Adrenal gland (tissue), 12 donors: ENCODE measurements around the gene TRMT61A. TPM values are rescaled to one million over a fixed set of nuclear protein-coding genes. Genes with fewer than 3 reads are reported as not detected.

Experiments used
- DNase-seq, 7 donors: peaks; one replicate each; pipeline ENCODE4 v3.0.0-alpha.2; 2019 to 2020
- H3K27ac ChIP-seq, 5 donors: fragments of 200-600 bp; sonication (generic) in 4 of 5; 1 replicate in 3 of 5; 2 replicates in 2 of 5; pipeline versions ENCODE4 v1.5.1 to v1.8.0; 2016 to 2020; ENCODE audit warnings: mild to moderate bottlenecking in 1 of 5
- H3K27me3 ChIP-seq: fragments of 200-600 bp; 2 replicates; pipeline ENCODE4 v1.8.0; 2021
- H3K36me3 ChIP-seq, 2 donors: fragments of 200-600 bp; replicated peaks in 1 of 2; 1 replicate in 1 of 2; 2 replicates in 1 of 2; pipeline versions ENCODE4 v1.5.1 to v1.8.0; 2018 to 2022
- H3K4me1 ChIP-seq, 2 donors: fragments of 200-600 bp; replicated peaks in 1 of 2; 1 replicate in 1 of 2; 2 replicates in 1 of 2; pipeline versions ENCODE4 v1.5.1 to v1.8.0; 2018 to 2021
- H3K4me3 ChIP-seq, 4 donors: fragments of 200-600 bp; sonication (generic) in 3 of 4; one replicate each; pipeline ENCODE4 v1.5.1; 2016 to 2018
- H3K9me3 ChIP-seq, 3 donors: fragments of 200-600 bp; sonication (generic) in 1 of 3; replicated peaks in 1 of 3; 1 replicate in 2 of 3; 2 replicates in 1 of 3; pipeline versions ENCODE4 v1.5.1 to v1.8.0; 2016 to 2021
- CTCF ChIP-seq, 6 experiments: fragments of 450-650 bp in 4 of 6; fragments of 200-600 bp in 2 of 6; sonication (generic) in 1 of 6; IDR thresholded peaks; 1 replicate in 5 of 6; 2 replicates in 1 of 6; pipeline versions ENCODE4 v1.5.1 to v1.8.0; 2016 to 2021; ENCODE audit warnings: antibody characterized with exemption in 6 of 6, mild to moderate bottlenecking in 2 of 6, moderate library complexity in 1 of 6
- POLR2A ChIP-seq, 2 donors: fragments of 450-650 bp; IDR thresholded peaks; one replicate each; pipeline ENCODE4 v1.6.1; 2017; ENCODE audit warnings: antibody characterized with exemption in 2 of 2, mild to moderate bottlenecking in 2 of 2, moderate library complexity in 1 of 2
- WGBS, 4 donors: extraction: QIAGEN DNeasy Blood & Tissue Kit in 2 of 4; methylation state at CpG; one replicate each; pipeline versions ENCODE4 v1.1.5 to v1.1.7; 2013 to 2017; 5-methylcytosine and 5-hydroxymethylcytosine counted together
- intact Hi-C, 2 donors: fragments of 100-400 bp; cut with DNase I; formaldehyde crosslinking; loops; one replicate each; pipeline versions ENCODE4 v1.14.1 to v1.15.0; 2022 to 2023
- polyA plus RNA-seq, 3 donors: library from polyadenylated mRNA; stranded (reverse); fragments of 200-250 nt in 2 of 3; fragments of 350-450 nt in 1 of 3; fragmentation: Illumina TruSeq in 1 of 3; extraction: RNeasy Lipid Tissue Mini Kit (QIAGEN cat#74804) in 1 of 3; gene quantifications; one replicate each; pipeline ENCODE4 v1.2.3, GENCODE V29; 2013 to 2014
- total RNA-seq, 9 donors: library from RNA; depleted of rRNA in 4 of 9; stranded (reverse); fragments of >200 nt in 4 of 9; fragments of 120-200 nt in 1 of 9; fragmentation: NEBNext Ultra II Directional in 1 of 9; extraction: Animal tissue kit (Norgen Biotek cat#: 25700) in 1 of 9; gene quantifications; one replicate each; pipeline versions ENCODE4 v1.1.0 to v1.2.4, GENCODE V29; 2013 to 2023
- donor health status: healthy with polysubstance abuse.
- donor health status: Bipolar disorder and iron deficiency.
- donor health status: DM: yes; HTN: yes; CAD: no.
- donor health status: DM: no; HTN: no; CAD: no.
- donor health status: DM: no; HTN: no; CAD: no.
- donor health status: DM: yes; HTN: yes; CAD: no.

TRMT61A gene
- total and polyA plus RNA-seq, 12 donors, result 2.5 to 26.0 (median 13.5) TPM

GRCh38 chr14:103532216-103533136, 3.5 kb downstream of the TRMT61A start:
- intact Hi-C loops, result no loop called here
- H3K4me3 ChIP-seq, result no peak overlapping the region
- TF ChIP-seq CTCF (IDR thresholded peaks at IDR 0.05) (no peak), POLR2A (IDR thresholded peaks at IDR 0.05) (no peak)
- H3K36me3 ChIP-seq, result no peaks in the 10 kb centered on the region
- no peak for DNase-seq
- 65 to 89% (median 82%) methylated on average over 4 to 32 of the region's 32 CpGs for WGBS, 4 donors
- H3K27ac ChIP-seq, result peak overlapping the region in 1 of 5 donors; percentile 3
- no peaks in the 10 kb centered on the region for H3K9me3 ChIP-seq
- no peaks in the 10 kb centered on the region for H3K27me3 ChIP-seq
- H3K4me1 ChIP-seq, result peaks cover 19 to 29% of the 10 kb centered on the region in 2 donors

GRCh38 chr14:103533137-103533998, 4.4 kb downstream of the TRMT61A start:
- Histone ChIP-seq H3K4me3 (no peak overlapping the region), H3K4me1 (peaks cover 14 to 22% of the 10 kb centered on the region in 2 donors), H3K9me3 (no peaks in the 10 kb centered on the region), H3K27me3 (no peaks in the 10 kb centered on the region), H3K27ac (peak overlapping the region in 1 of 5 donors; percentile 83), H3K36me3 (no peaks in the 10 kb centered on the region)
- WGBS, 4 donors, result 82 to 90% (median 86%) methylated on average over 6 to 23 of the region's 23 CpGs
- intact Hi-C loops, result no loop called here
- DNase-seq, result no peak
- TF ChIP-seq CTCF (IDR thresholded peaks at IDR 0.05) (no peak), POLR2A (IDR thresholded peaks at IDR 0.05) (no peak)

GRCh38 chr14:103533999-103534575, 5.1 kb downstream of the TRMT61A start:
- no peak overlapping the region for H3K4me3 ChIP-seq
- H3K27me3 ChIP-seq, result no peaks in the 10 kb centered on the region
- intact Hi-C loops, result no loop called here
- H3K9me3 ChIP-seq, result no peaks in the 10 kb centered on the region
- no peaks in the 10 kb centered on the region for H3K36me3 ChIP-seq
- H3K27ac ChIP-seq, result peak overlapping the region in 2 of 5 donors; percentile 35 to 83
- TF ChIP-seq POLR2A (IDR thresholded peaks at IDR 0.05) (no peak), CTCF (IDR thresholded peaks at IDR 0.05) (no peak)
- H3K4me1 ChIP-seq, result peaks cover 17 to 26% of the 10 kb centered on the region in 2 donors
- whole genome bisulfite sequencing, 4 donors, result 72 to 98% (median 87%) methylated on average over 7 to 25 of the region's 25 CpGs
- no peak for DNase-seq
